Endothelial cell of umbilical vein (primary cell): ENCODE data around the gene ULK1. TPM values are rescaled to one million over a fixed set of nuclear protein-coding genes. Genes with fewer than 3 reads are reported as not detected.
"Not testable (repeated sequence)": the region's sequence is repeated elsewhere in the genome, so short reads cannot be mapped to it uniquely, and the experiment has no call there.

Experiments used
- BruUV-seq: library from RNA; stranded (reverse); fragments of 400-500 nt; replicated peaks from 2 replicates; lab custom pipeline; 2021; lab: Mats Ljungman, UMichigan
- CTCF ChIA-PET: fragments of 300-600, 350-600 bp; sonication (Branson Sonifier 250); formaldehyde crosslinking; loops from one replicate; lab custom pipeline; 2021; ENCODE audit warnings: antibody characterized with exemption, inconsistent platforms; lab: Charles Lee
- POLR2A ChIA-PET: fragments of 300-600, 350-600 bp; sonication (Branson Sonifier 250); formaldehyde crosslinking; loops from one replicate; lab custom pipeline; 2021; ENCODE audit warnings: antibody characterized with exemption, inconsistent platforms; lab: Charles Lee
- DNase-seq: peaks from one replicate; pipeline ENCODE4 v3.0.0-alpha.2; 2011; ENCODE audit warnings: low read depth, low spot score
- FAIRE-seq: peaks from 2 replicates; lab custom pipeline; 2011; peaks lifted over from hg19 to GRCh38; lab: Jason Lieb, UNC
- H2AFZ ChIP-seq: 2 replicates; pipeline ENCODE4 v1.6.0; 2012; ENCODE audit warnings: low read depth, low read length, control low read depth, inconsistent platforms
- H3K27ac ChIP-seq: 2 replicates; pipeline ENCODE4 v1.5.1; 2011; ENCODE audit warnings: low read depth, mild to moderate bottlenecking, control low read depth, low read length, moderate library complexity; ENCODE audit not compliant: insufficient read depth
- H3K27me3 ChIP-seq, 2 experiments: 2 replicates each; pipeline versions ENCODE4 v1.6.0 to v1.6.1; 2011; ENCODE audit warnings: low read length in 2 of 2, mixed read lengths in 1 of 2; ENCODE audit not compliant: control insufficient read depth in 2 of 2, insufficient read depth in 2 of 2
- H3K36me3 ChIP-seq, 2 experiments: 2 replicates in 1 of 2; 3 replicates in 1 of 2; pipeline ENCODE4 v1.5.1; 2011; ENCODE audit warnings: low read length in 2 of 2, mild to moderate bottlenecking in 1 of 2, moderate library complexity in 1 of 2; ENCODE audit not compliant: control insufficient read depth in 2 of 2, insufficient read depth in 2 of 2; ENCODE audit errors: extremely low read depth in 1 of 2
- H3K4me1 ChIP-seq: 3 replicates; pipeline ENCODE4 v1.5.1; 2011; ENCODE audit warnings: mild to moderate bottlenecking, low read length; ENCODE audit not compliant: control insufficient read depth, insufficient read depth; ENCODE audit errors: extremely low read depth
- H3K4me2 ChIP-seq: 2 replicates; pipeline ENCODE4 v1.6.1; 2011; ENCODE audit warnings: low read length, control low read depth, mixed read lengths; ENCODE audit not compliant: insufficient read depth
- H3K4me3 ChIP-seq, 3 experiments: fragments of 200-600 bp in 1 of 3; sonication (generic), shearing (Covaris generic) in 1 of 3; replicated peaks in 1 of 3; 2 replicates each; pipeline ENCODE4 v1.5.1; 2011 to 2016; ENCODE audit warnings: control low read depth in 3 of 3, low read length in 3 of 3, mild to moderate bottlenecking in 2 of 3, inconsistent platforms in 1 of 3, low read depth in 1 of 3, moderate library complexity in 1 of 3; ENCODE audit not compliant: insufficient read depth in 1 of 3
- H3K79me2 ChIP-seq: 2 replicates; pipeline ENCODE4 v1.6.0; 2012; ENCODE audit warnings: low read length, inconsistent platforms; ENCODE audit not compliant: control insufficient read depth, insufficient read depth
- H3K9ac ChIP-seq: replicated peaks from 2 replicates; pipeline ENCODE3; 2011; ENCODE audit warnings: low read length, control low read depth; ENCODE audit not compliant: insufficient read depth; ENCODE audit errors: extremely low read depth
- H3K9me1 ChIP-seq: replicated peaks from 3 replicates; pipeline ENCODE4 v1.6.0; 2011; ENCODE audit warnings: mild to moderate bottlenecking, low read length; ENCODE audit not compliant: control insufficient read depth, insufficient read depth; ENCODE audit errors: extremely low read depth
- H3K9me3 ChIP-seq: replicated peaks from 2 replicates; pipeline ENCODE4 v1.5.1; 2012; ENCODE audit warnings: low read length, inconsistent platforms; ENCODE audit not compliant: control insufficient read depth, insufficient read depth
- H4K20me1 ChIP-seq: replicated peaks from 2 replicates; pipeline ENCODE3; 2011; ENCODE audit warnings: mild to moderate bottlenecking, low read length; ENCODE audit not compliant: control insufficient read depth, insufficient read depth; ENCODE audit errors: extremely low read depth
- EZH2 ChIP-seq: IDR thresholded peaks from 2 replicates; pipeline ENCODE4 v1.6.1; 2012; ENCODE audit warnings: borderline replicate concordance, low read depth, mild to moderate bottlenecking, moderate library complexity, low read length, inconsistent platforms; ENCODE audit not compliant: severe bottlenecking
- FOS ChIP-seq: IDR thresholded peaks from 2 replicates; pipeline ENCODE4 v1.6.1; 2011; ENCODE audit warnings: mild to moderate bottlenecking, low read length, moderate library complexity, borderline replicate concordance; ENCODE audit not compliant: insufficient read depth
- GATA2 ChIP-seq: IDR thresholded peaks from 2 replicates; pipeline ENCODE4 v1.7.0; 2011; ENCODE audit warnings: low read depth, mild to moderate bottlenecking, moderate library complexity, mixed read lengths, low read length; ENCODE audit not compliant: insufficient read length, insufficient read depth
- JUN ChIP-seq: IDR thresholded peaks from 2 replicates; pipeline ENCODE4 v1.6.1; 2011; ENCODE audit warnings: borderline replicate concordance, low read depth; ENCODE audit not compliant: insufficient read length, insufficient read depth
- MYC ChIP-seq: IDR thresholded peaks from one replicate; pipeline ENCODE4 v1.6.1; 2011; ENCODE audit warnings: mild to moderate bottlenecking, low read depth, low read length
- POLR2A ChIP-seq: IDR thresholded peaks from 2 replicates; pipeline ENCODE4 v1.6.1; 2012; ENCODE audit warnings: low read depth, mild to moderate bottlenecking, control low read depth, low read length
- POLR2AphosphoS5 ChIP-seq: IDR thresholded peaks from 2 replicates; pipeline ENCODE4 v1.6.1; 2012; ENCODE audit warnings: low read depth, mild to moderate bottlenecking, control low read depth, low read length, moderate library complexity; ENCODE audit not compliant: insufficient read depth
- dilution Hi-C: fragments of 300-500 bp; cut with MboI; formaldehyde crosslinking; loops from one replicate; pipeline ENCODE4 v1.15.0; 2019; ENCODE audit warnings: low sequenced_read_pairs; ENCODE audit not compliant: extremely low pct_ligation_motif_present
- intact Hi-C: fragments of 100-400 bp; cut with micrococcal nuclease; formaldehyde crosslinking; loops from one replicate; pipeline ENCODE4 v1.10.0; 2022
- polyA plus RNA-seq, 4 experiments: library from polyadenylated mRNA; depleted of rRNA in 3 of 4; stranded (reverse) in 3 of 4; unstranded in 1 of 4; fragments of >200 nt; gene quantifications; 2 replicates each; pipeline versions ENCODE4 v1.2.1 to v1.2.3, GENCODE V29; 2011 to 2012; ENCODE audit warnings: missing spikeins in 1 of 4
- total RNA-seq: library from RNA; stranded (reverse); gene quantifications from 2 replicates; pipeline ENCODE4 v1.2.3, GENCODE V29; 2021
- TF ChIP-seq, protein P1 (sequence below), 2 donors: IDR thresholded peaks; 1 replicate in 1 of 2; 2 replicates in 1 of 2; pipeline ENCODE4 v1.5.1; 2011; ENCODE audit warnings: low read length in 2 of 2, mild to moderate bottlenecking in 2 of 2, moderate library complexity in 2 of 2, control low read depth in 1 of 2, inconsistent platforms in 1 of 2, low read depth in 1 of 2; ENCODE audit not compliant: insufficient read depth in 1 of 2; ENCODE audit errors: extremely low read depth in 1 of 2
- TF ChIP-seq, protein P2 (sequence below): IDR thresholded peaks from 2 replicates; pipeline ENCODE4 v1.6.1; 2011; ENCODE audit not compliant: insufficient read depth, insufficient read length

The ULK1 gene
- total and polyA plus RNA-seq, 2 donors (not counting 3 experiments of a cell fraction or from before 2014, with no cell fraction given) = 14.4 to 38.2 TPM

DNA sequence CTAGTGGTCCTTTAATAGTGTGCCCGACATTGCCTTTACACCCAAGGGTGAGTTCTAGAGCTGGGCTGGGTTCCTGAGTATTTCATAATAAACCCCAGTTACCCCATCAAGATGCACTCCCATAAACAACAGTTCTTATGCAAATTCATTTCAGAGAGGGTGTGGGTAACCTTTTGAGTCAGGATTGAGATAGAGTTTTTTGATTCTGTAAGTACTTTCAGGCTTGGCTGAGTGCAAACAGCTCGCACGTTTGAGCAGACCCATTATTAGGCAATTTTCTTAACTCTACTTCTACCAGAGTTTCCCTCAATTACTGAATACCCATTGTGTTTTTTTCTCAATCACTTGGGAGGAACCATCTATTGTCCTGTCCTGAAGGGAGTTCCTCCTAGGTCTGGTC lies 16.0 kb upstream of the ULK1 start:
- DNase-seq, CTCF ChIA-PET, POLR2A ChIA-PET, H3K4me1 ChIP-seq, H3K9me1 ChIP-seq, H2AFZ ChIP-seq, H3K4me3 ChIP-seq, H4K20me1 ChIP-seq, H3K36me3 ChIP-seq, H3K27me3 ChIP-seq, H3K79me2 ChIP-seq, BruUV-seq, FAIRE-seq, H3K9ac ChIP-seq, intact Hi-C loops, H3K4me2 ChIP-seq, dilution Hi-C loops, H3K27ac ChIP-seq, H3K9me3 ChIP-seq: not testable (repeated sequence)

DNA sequence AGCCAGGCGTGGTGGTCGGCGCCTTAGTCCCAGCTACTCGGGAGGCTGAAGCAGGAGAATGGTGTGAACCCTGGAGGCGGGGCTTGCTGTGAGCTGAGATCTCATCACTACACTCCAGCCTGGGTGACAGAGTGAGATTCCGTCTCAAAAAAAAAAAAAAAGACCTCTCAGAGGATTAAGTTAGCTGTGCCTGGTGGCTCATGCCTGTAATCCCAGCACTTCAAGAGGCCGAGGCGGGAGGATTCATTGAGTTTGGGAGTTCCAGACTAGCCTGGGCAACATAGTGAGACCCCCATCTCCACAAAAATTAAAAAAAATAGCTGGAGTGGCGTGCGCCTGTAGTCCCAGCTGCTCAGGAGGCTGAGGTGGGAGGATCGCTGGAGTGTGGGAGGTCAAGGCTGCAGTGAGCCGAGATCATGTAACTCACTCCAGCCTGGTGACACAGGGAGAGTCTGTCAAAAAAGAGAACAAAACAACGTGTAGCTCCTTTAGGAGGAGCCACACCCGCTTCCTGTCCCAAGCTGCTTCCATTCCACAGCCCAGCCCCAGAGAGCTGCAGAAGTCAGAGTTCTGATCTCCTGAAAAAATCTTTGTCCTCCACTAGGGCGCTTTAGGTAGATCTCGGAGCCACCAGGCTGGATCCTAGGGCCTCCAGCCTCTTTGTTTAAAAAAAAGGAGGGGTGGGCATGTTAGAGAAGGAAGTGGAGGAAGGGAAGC lies 11.5 kb upstream of the ULK1 start:
- Histone ChIP-seq H3K4me1 (no peaks in the 10 kb centered on the region), H3K4me3 (no peak overlapping the region), H3K9me3 (no peaks in the 10 kb centered on the region), H3K9me1 (no peaks in the 10 kb centered on the region), H2AFZ (no peak overlapping the region), H3K27ac (no peak overlapping the region), H4K20me1 (no peaks in the 10 kb centered on the region), H3K27me3 (peaks cover 0 to 7% of the 10 kb centered on the region in 2 experiments), H3K79me2 (no peaks in the 10 kb centered on the region), H3K36me3 (no peaks in the 10 kb centered on the region), H3K4me2 (no peak overlapping the region), H3K9ac (no peak overlapping the region)
- DNase-seq (no peak), FAIRE-seq (no peak)
- ChIA-PET POLR2A (no interaction called here), CTCF (interaction anchor here (0.8 to 1.3 kb wide), 2 partner anchors 11 to 47 kb away, joined by 3 read pairs; no protein-coding TSS in a partner anchor)
- intact Hi-C loops = no loop called here
- TF ChIP-seq GATA2 (no peak), EZH2 (no peak), POLR2AphosphoS5 (no peak), FOS (no peak), MYC (no peak), JUN (no peak), POLR2A (no peak)
- TF ChIP-seq, protein P1, sequence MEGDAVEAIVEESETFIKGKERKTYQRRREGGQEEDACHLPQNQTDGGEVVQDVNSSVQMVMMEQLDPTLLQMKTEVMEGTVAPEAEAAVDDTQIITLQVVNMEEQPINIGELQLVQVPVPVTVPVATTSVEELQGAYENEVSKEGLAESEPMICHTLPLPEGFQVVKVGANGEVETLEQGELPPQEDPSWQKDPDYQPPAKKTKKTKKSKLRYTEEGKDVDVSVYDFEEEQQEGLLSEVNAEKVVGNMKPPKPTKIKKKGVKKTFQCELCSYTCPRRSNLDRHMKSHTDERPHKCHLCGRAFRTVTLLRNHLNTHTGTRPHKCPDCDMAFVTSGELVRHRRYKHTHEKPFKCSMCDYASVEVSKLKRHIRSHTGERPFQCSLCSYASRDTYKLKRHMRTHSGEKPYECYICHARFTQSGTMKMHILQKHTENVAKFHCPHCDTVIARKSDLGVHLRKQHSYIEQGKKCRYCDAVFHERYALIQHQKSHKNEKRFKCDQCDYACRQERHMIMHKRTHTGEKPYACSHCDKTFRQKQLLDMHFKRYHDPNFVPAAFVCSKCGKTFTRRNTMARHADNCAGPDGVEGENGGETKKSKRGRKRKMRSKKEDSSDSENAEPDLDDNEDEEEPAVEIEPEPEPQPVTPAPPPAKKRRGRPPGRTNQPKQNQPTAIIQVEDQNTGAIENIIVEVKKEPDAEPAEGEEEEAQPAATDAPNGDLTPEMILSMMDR (IDR thresholded peaks at IDR 0.05; ENCODE audit: extremely low read depth in 1 of 2, insufficient read depth in 1 of 2, low read depth in 1 of 2, low read length in 2 of 2) = no peak
- TF ChIP-seq, protein P2, sequence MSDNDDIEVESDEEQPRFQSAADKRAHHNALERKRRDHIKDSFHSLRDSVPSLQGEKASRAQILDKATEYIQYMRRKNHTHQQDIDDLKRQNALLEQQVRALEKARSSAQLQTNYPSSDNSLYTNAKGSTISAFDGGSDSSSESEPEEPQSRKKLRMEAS = no peak
- dilution Hi-C loops = no loop called here
- BruUV-seq = no TSS peak
